AG20443 (cell line): ENCODE results near the gene FER.
A peak's percentile ranks its signal among the peaks of the same experiment; 100 is the strongest.
"Not testable (repeated sequence)": the region's sequence is repeated elsewhere in the genome, so short reads cannot be mapped to it uniquely, and the experiment has no call there.

Experiments used
- DNase-seq: peaks from one replicate; pipeline ENCODE4 v3.0.0; 2012; ENCODE audit warnings: low spot score, mixed read lengths

The FER gene

DNA sequence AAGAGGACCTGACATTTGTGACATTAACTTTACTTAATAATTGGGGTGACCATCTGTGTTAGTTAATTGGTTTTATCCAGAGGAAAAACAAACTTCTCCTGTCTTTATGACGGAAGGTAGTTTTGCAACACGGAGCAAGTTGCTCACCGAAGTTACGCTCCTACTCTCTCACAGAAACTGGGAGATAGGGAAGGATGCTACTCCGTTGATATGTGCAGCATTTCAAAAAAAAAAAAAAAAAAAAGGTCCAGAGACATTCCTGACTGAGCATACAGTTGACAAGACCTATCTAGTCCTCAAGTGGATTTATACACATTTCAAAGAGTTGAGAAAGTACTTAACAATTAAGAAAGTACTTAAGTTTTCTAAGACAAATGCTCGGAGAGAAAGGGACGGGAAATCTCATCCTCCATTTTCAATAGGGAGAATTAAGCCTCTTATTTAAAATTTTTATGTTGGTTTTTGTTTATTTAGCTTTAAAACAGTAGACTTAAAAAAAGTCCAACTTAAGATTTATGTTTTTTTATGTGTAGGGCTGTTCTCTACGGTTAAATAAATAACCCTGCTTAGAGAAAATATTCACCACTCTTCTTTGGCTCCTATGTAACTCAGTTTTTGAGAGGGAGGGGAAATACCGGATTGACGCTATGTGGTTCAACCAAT lies 455 bp upstream of the FER start:
- no peak for DNase-seq

DNA sequence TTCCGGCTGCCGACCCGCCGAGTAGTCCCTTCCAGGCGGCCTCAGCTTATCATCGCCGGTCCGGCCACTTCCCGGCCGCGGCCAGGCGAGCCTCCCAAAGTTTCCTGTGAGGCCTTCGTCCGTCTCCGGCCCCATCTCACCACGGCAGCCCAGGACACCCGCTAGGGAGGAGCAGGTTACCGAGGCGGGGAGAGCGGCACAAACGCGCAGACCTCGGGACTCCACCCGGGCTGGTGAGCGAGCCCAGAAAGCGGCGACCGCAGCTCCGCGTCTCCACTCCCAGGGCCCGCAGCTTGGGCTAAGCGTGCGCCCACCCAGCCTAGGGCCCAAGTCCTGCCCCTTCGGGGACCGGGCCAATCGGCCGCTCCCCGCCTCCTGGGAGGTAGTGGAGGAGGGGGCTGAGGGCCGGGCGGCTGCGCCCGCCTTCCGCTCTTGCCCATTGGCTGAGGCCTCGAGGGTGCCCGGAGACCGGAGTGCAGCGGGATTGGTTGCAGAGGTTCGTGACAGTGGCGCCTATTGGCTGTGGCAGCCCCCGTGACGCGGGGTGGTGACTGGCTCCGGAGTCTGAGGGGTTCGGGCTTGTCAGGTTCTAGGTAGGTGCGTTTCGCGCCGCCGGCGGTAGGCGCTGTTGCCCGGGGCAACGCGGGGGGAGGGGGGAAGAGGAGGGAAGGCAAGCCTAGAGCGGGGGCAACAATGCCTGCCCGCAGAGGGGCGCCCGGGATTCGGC lies 867 bp downstream of the FER start:
- peak; percentile 97 for DNase-seq

DNA sequence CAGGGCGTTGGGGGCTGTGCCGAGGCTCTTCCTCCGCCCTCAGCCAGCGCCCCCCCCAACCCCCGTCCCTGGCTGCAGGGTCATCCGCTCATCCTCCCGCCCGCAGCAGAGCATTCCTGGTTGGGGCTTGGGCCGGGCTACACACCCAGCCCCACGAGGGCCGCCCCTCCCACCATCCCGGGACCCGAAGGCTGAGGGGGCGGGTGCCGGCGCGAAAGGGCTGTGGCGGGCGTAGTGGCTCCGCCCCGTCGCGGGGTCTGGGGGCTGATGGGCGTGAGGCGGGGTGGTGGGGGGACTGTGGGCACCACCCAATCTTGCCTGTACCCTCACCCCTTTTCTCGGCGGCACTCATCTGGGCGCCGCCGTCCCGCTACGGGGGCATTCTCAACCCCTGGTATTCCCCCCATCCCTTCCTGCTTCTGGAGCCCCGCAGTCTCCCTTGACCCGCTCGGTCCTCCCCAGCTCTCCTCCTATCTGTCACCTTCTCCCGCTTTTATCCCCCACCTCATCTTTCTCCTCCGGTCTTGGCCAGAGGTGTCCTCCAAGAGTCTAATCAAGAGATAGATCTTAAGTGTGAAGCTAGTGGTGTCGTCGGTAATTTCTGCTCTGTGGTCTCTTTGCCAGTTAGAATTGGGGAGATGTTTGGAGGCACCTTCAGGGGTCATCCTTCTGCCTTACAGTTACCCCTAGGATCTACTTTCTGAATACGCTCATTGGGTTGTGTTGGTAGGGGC lies 1.6 kb downstream of the FER start:
- DNase-seq: peak; percentile 81

DNA sequence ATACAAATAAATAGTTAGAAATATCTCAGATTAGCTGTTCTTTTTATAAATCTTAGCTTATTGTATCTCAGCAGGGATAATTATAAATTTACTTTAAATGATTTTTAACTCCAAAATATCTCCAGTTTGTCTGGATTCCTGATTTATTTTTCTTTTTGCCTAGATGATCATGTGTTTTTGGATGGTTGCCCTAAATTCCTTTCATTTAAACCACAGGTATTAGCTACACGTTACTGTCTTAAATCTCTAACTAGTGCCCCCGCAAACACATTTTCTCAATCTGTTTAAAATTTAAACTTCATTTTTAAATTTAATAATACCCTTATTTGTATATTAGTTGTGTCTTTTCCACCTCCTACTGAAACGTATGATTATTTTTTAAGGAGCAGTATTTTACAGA lies 5.6 kb downstream of the FER start:
- DNase-seq: no peak

DNA sequence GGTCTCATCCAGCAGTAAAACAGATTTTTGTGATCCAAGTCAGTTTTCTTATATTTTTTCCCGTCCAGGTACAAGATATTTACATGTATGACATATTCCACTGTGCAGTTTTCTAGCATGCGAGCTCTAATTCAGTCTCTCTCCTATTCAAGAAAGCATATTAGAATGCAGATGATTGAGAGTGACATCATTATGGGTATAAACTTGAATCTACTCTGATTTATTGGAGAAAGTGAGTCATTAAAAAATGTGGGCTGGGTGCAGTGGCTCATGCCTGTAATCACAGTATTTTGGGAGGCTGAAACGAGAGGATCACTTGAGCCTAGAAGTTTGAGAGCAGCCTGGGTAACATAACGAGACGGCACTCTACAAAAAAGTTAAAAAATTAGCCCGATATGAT lies 6.2 kb downstream of the FER start:
- no peak for DNase-seq

DNA sequence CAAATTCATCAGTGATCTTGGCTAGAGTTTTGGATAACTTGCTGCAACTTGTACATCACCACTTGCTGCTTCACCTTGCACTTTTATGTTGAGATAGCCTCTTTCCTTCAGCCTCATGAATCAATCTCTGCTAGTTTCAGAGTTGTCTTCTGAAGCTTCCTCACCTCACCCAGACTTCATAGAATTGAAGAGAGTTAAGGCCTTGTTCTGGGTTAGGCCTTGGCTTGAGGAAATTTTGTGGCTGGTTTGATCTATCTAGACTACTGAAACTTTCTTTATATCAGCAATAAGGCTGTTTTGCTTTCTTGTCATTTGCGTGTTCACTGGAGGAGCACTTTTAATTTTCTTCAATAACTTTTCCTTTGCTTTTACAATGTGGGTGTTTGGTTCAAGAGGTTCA lies 12.8 kb downstream of the FER start:
- DNase-seq: no peak

DNA sequence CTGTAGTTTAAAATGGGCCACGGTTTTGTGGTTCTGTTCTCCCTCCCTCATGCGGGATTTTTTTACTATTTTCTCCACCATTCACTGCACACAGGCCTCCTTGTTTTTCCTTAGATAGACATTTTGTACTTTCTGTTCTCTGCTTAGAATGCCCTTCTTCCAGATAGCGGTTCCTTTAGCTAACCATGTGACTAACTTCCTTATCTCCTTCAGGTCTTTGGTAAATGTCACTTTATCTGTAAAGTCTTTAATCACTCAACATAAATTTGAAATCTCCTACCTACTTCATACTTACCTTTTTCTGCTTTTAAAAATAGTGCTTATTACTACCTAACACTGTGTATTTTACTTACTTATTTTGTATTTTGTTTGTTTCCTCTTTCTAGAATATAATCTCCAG lies 15.0 kb downstream of the FER start:
- no peak for DNase-seq

DNA sequence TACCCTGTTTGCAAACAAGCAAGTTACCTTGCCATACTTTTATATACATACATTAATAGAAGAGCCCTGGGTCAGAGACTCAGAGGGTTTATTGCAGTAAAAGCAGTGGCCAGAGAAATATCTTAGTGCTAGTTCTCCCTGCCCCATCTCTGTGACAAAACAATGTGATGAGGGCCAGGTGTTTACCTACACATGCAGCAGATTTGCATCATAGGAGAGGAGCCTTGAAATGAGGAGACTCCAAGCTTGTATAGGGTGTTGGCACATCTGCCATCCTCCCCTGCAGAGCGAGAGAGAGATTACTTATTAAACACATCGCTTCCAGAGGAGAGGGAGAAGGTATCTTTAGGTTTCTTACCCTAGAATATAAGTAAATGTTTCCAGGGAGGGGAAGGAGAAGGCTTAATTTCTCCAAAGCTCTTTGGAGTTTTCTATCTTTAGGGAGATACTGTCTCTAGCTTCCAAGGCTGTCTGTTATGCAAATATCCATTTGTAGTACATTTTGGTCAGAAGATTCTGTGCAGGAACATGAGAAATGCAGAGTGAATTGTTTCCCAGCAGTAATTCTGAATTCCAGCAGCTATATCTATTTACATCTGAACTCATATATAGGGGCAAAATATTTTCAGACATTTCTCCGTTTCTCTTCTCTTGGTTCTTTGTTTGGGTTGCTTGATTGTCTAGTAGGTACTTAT lies 15.7 kb downstream of the FER start:
- no peak for DNase-seq

DNA sequence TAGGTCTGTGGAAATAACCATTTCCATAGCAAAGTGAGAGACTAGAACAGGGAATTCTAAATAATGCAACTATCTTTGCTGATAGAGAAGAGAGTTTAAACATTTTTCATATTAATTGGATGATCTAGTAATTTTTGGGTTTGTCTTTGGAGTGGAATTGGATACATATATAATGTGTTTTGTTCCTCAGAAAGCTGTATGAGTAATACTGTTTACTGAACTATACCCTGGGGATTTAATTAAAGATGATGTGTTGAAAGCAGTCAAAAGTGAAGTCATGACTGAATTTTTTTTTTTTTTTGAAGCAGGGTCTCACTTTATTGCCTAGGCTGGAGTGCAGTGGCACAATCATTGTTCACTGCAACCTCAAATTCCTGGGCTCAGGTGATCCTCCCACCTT lies 17.9 kb downstream of the FER start:
- no peak for DNase-seq

DNA sequence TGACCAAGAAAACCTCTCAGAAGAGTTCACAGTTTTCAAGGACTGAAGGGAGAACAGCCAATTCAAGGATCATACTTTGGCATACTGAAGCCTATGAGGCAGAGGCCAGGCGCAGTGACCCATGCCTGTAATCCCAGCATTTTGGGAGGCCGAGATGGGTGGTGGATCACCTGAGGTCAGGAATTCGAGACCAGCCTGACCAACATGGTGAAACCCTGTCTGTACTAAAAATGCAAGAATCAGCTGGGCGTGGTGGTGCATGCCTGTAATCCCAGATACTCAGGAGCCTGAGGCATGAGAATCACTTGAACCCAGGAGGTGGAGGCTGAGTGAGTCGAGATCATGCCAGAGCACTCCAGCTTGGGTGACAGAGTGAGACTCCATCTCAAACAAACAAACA lies 19.2 kb downstream of the FER start:
- DNase-seq: not testable (repeated sequence)

DNA sequence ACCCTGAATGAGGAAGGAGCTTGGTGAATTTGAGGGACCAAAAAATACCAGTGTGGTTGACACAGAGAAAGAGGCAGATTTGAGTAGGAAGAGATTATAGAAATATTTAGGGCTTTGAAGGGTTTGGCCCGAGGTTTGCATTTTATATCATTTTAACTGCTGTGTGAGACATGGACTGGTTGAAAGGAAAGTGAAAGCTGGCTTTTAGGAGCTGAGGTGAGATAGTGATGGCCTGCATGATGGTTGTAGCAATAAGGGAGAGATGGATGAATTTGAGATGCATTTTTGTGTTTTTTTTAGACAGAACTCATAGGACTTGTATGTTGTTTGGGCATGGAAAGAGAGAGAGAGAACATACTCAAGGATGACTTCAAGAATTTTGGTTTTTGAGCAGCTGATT lies 21.7 kb downstream of the FER start:
- no peak for DNase-seq

DNA sequence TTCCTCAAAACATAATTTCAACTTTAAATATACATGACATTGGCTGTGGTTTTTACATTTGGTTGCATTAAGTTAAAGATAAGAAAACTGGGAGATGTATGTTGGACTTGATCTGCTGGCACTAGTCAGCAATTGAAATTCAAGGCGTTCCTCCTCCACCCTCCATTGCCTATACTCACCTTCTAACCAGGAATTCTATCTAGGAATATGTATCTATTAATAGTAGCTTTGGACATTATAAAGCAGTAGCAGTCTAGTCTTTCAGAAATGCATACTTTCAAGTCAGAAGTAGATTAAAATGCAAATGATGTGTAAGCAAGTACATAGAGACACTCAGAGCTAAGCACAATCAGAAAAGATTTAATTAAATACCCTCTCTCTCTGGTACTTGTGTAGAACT lies 24.9 kb downstream of the FER start:
- no peak for DNase-seq

DNA sequence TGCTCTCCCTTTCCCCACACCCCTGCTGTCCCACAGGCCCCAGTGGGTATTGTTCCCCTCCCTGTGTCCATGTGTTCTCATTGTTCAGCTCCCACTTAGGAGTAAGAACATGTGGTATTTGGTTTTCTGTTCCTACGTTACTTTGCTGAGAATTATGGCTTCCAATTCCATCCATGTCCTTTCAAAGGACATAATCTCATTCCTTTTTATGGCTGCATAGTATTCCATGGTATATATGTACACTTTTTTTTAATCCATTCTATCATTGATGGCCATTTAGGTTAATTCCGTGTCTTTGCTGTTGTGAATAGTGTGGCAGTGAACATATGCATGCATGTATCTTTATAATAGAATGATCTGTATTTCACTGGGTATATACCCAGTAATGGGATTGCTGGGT lies 25.6 kb downstream of the FER start:
- no peak for DNase-seq

DNA sequence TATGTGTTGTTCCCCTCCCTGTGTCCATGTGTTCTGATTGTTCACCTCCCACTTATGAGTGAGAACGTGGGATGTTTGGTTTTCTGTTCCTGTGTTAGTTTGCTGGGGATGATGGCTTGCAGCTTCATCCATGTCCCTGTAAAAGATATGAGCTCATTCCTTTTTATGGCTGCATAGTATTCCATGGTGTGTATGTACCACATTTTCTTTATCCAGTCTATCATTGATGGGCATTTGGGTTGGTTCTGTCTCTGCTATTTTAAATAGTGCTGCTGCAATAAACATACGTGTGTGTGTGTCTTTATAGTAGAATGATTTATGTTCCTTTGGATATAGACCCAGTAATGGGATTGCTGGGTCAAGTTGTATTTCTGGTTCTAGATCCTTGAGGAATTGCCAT lies 26.4 kb downstream of the FER start:
- DNase-seq: not testable (repeated sequence)

DNA sequence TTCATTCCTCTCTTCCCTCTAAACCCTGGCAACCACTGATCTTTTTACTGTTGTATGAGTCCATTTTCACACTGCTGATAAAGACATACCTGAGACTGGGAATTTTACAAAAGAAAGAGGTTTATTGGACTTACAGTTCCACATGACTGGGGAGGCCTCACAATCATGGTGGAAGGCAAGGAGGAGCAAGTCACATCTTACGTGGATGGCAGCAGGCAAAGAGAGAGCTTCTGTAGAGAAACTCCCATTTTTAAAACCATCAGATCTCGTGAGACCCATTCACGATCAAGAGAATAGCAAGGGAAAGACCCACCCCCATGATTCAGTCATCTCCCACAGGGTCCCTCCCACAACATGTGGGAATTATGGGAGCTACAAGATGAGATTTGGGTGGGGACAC lies 29.9 kb downstream of the FER start:
- DNase-seq: not testable (repeated sequence)

DNA sequence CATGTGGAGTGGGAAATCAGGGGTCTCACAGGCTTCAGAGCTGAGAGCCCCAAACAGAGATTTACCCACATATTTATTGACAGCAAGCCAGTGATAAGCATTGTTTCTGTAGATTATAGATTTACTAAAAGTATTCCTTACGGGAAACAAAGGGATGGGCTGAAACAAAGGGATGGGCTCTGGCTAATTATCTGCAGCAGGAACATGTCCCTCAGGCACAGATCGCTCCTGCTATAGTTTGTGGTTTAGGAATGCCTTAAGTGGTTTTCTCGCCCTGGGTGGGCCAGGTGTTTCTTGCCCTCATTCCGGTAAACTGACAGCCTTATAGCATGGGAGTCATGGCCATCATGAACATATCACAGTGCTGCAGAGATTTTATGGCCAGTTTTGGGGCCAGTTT lies 36.9 kb downstream of the FER start:
- DNase-seq: not testable (repeated sequence)

DNA sequence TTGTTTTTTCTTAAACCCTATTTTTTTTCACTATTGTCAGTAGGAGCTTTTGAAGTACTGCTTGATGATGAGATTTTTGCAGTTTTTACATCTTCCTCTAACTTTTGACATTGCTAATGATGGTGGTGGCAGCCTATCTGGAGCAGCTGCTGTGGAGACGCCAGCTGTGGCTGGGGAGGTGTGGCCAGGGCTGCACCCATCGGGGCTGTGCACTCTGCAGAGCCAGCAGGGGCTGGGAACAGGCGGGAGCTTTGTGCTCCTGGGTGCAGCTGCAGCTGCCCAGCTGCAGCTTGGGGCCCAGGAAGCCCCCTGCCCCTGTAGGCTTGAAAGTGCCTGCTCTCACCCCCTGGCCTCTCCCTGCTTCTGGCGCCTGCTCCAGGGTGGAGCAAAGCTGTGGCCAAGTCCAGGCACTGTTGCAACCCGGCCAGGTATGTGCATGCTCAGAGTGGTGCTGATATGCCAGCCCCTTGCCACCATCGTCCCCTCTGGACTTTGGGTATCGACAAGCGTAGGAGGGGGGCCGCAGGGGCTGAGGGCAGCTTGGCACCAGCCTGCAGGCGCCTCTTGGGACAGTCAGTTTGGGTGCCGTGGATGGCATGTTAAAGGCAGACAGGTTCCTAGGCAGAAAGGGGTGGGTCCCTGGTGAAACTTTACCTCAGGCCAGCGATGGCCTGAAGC lies 39.2 kb downstream of the FER start:
- no peak for DNase-seq

DNA sequence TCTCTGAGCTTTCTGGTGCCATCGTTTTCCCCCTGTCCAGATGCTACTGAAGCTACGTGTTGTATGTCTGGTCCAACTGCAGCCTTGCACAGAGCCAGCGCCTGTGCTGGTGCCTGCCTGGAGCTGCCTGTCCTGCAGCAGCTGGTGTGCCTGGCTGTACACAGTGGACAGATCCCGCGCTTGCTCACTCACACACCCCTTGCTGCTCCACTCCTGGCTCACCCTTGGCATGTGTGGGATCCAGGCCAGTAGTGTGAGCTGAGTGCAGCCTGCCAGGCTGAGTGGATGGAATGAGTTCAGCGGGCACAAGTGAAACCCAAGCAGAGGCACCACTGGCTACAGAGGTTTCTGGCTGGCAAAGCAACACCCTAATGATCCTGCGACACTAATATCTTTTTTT lies 40.4 kb downstream of the FER start:
- no peak for DNase-seq

DNA sequence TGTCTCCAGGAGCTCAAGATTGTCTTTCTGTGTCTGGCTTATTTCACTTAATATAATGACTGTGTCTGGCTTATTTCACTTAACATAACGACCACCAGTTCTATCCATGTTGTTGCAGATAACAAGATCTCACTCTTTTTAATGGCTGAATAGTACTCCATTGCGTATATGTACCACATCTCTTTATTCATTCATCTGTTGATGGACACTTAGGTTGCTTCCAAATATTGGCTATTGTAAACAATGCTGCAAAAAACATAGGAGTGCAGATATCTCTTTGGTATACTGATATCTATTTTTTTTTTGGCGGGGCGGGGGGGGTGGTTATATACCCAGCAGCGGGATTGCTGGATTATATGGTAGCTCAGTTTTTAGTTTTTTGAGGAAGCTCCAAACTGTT lies 45.5 kb downstream of the FER start:
- no peak for DNase-seq

DNA sequence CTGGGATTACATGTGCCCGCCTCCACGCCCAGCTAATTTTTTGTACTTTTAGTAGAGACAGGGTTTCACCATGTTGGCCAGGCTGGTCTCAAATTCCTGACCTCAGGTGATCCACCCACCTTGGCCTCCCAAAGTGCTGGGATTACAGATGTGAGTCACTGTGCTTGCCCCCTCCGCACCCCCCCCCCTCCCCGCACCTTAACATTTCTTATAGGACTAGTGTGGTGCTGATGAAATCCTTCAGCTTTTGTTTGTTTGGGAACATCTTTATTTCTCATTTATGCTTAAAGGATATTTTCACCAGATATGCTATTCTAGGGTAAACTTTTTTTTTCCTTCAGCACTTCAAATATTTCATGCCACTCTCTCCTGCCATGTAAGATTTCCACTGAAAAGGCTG lies 46.7 kb downstream of the FER start:
- not testable (repeated sequence) for DNase-seq

DNA sequence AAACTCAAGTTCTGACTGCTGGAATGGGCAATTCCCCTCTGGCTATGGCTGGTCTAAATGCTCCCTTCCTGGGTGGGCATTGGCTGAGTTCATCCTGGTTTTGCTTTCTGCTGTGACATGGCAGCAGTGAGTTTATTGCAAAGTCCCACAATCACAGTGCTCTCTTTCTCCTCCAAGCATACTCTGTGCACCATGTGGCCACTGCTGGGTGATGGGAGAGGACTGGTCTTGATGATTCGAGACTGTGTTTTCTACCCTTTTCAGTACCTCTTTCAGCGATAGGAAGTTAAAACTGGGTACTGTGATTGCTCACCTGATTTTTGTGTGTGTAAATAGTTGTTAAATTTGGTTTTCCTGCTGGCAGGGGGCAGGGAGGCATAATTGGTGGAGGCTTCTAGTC lies 49.7 kb downstream of the FER start:
- DNase-seq: no peak

DNA sequence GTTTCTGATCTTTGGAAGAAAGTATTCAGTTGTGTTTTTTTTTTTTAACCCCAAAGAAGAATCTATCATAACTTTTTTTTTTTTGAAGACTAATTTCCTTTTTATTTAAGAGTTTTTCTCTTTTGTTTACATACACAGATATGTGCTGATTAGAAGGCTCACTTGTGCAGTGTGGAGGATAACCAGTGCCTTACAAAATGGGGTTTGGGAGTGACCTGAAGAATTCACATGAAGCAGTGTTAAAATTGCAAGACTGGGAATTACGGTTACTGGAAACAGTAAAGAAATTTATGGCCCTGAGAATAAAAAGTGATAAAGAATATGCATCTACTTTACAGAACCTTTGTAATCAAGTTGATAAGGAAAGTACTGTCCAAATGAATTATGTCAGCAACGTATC lies 50.3 kb downstream of the FER start:
- DNase-seq: no peak
